H9 (cell line): Measurements from ENCODE around the gene CHPF2. TPM values are rescaled to one million over a fixed set of nuclear protein-coding genes. Genes with fewer than 3 reads are reported as not detected.

Experiments
- DNase-seq: peaks from one replicate; pipeline ENCODE4 v3.0.0-alpha.2; 2017
- H2AFZ ChIP-seq: one replicate; pipeline ENCODE4 v1.6.1; 2013; ENCODE audit warnings: mild to moderate bottlenecking, low read length, control low read depth, moderate library complexity
- H2AK5ac ChIP-seq: 2 replicates; pipeline ENCODE4 v1.6.1; 2013; ENCODE audit warnings: low read length, control low read depth, mixed read lengths; ENCODE audit not compliant: insufficient read length
- H2BK120ac ChIP-seq: one replicate; pipeline ENCODE4 v1.6.1; 2013; ENCODE audit warnings: low read depth, mild to moderate bottlenecking, low read length, control low read depth, inconsistent platforms; ENCODE audit not compliant: poor library complexity, severe bottlenecking
- H2BK12ac ChIP-seq: 2 replicates; pipeline ENCODE4 v1.6.1; 2013; ENCODE audit warnings: low read length, control low read depth, mixed read lengths, low read depth; ENCODE audit not compliant: insufficient read length
- H2BK15ac ChIP-seq: 2 replicates; pipeline ENCODE4 v1.6.1; 2013; ENCODE audit warnings: low read depth, low read length, control low read depth
- H2BK20ac ChIP-seq: one replicate; pipeline ENCODE4 v1.6.1; 2013; ENCODE audit warnings: low read depth, mild to moderate bottlenecking, low read length, control low read depth, inconsistent platforms; ENCODE audit not compliant: poor library complexity, severe bottlenecking
- H2BK5ac ChIP-seq: 2 replicates; pipeline ENCODE4 v1.6.1; 2013; ENCODE audit warnings: low read length, control low read depth, mixed read lengths; ENCODE audit not compliant: insufficient read length
- H3K14ac ChIP-seq: 2 replicates; pipeline ENCODE4 v1.6.1; 2013; ENCODE audit warnings: low read length, control low read depth; ENCODE audit not compliant: insufficient read depth
- H3K18ac ChIP-seq: 2 replicates; pipeline ENCODE4 v1.6.1; 2013; ENCODE audit warnings: low read depth, mild to moderate bottlenecking, mixed read lengths, low read length, control low read depth; ENCODE audit not compliant: insufficient read length
- H3K23ac ChIP-seq: 2 replicates; pipeline ENCODE4 v1.6.1; 2013; ENCODE audit warnings: low read length, control low read depth, mixed read lengths, low read depth; ENCODE audit not compliant: insufficient read length
- H3K23me2 ChIP-seq: 2 replicates; pipeline ENCODE4 v1.6.1; 2013; ENCODE audit warnings: low read depth, mild to moderate bottlenecking, mixed read lengths, low read length, control low read depth; ENCODE audit not compliant: insufficient read length, poor library complexity, severe bottlenecking
- H3K27ac ChIP-seq: 2 replicates; pipeline ENCODE4 v1.5.1; 2013; ENCODE audit warnings: low read length, control low read depth, mixed read lengths, low read depth; ENCODE audit not compliant: insufficient read length
- H3K27me3 ChIP-seq: 2 replicates; pipeline ENCODE4 v1.6.1; 2013; ENCODE audit warnings: low read length, control low read depth, inconsistent platforms; ENCODE audit not compliant: insufficient read depth
- H3K4ac ChIP-seq: 2 replicates; pipeline ENCODE4 v1.6.1; 2013; ENCODE audit warnings: low read depth, mild to moderate bottlenecking, control low read depth, inconsistent platforms, low read length, moderate library complexity
- H3K4me1 ChIP-seq: 2 replicates; pipeline ENCODE4 v1.6.1; 2013; ENCODE audit warnings: low read length, control low read depth, inconsistent platforms; ENCODE audit not compliant: insufficient read depth
- H3K4me2 ChIP-seq: 2 replicates; pipeline ENCODE4 v1.6.1; 2013; ENCODE audit warnings: low read length, control low read depth, mixed read lengths; ENCODE audit not compliant: insufficient read length, insufficient read depth
- H3K56ac ChIP-seq: 2 replicates; pipeline ENCODE4 v1.6.1; 2013; ENCODE audit warnings: low read depth, mild to moderate bottlenecking, mixed read lengths, low read length, control low read depth; ENCODE audit not compliant: insufficient read length
- H3K79me1 ChIP-seq: 2 replicates; pipeline ENCODE4 v1.6.1; 2013; ENCODE audit warnings: low read depth, mild to moderate bottlenecking, moderate library complexity, low read length, control low read depth, inconsistent platforms; ENCODE audit not compliant: insufficient read depth, poor library complexity, severe bottlenecking
- H3K79me2 ChIP-seq: 2 replicates; pipeline ENCODE4 v1.6.1; 2013; ENCODE audit warnings: low read length, control low read depth, inconsistent platforms; ENCODE audit not compliant: insufficient read depth
- H3K9ac ChIP-seq: 2 replicates; pipeline ENCODE4 v1.6.1; 2013; ENCODE audit warnings: low read length, control low read depth, mixed read lengths; ENCODE audit not compliant: insufficient read length; ENCODE audit errors: extremely low read depth
- H3K9me3 ChIP-seq: one replicate; pipeline ENCODE4 v1.6.1; 2013; ENCODE audit warnings: low read depth, low read length, inconsistent platforms; ENCODE audit not compliant: control insufficient read depth
- H3T11ph ChIP-seq: one replicate; pipeline ENCODE4 v1.6.1; 2013; ENCODE audit warnings: mild to moderate bottlenecking, low read length, control low read depth, inconsistent platforms
- H4K20me1 ChIP-seq: one replicate; pipeline ENCODE4 v1.6.1; 2013; ENCODE audit not compliant: control insufficient read depth, insufficient read length, insufficient read depth
- H4K5ac ChIP-seq: 2 replicates; pipeline ENCODE4 v1.6.1; 2013; ENCODE audit warnings: low read depth, mild to moderate bottlenecking, mixed read lengths, low read length, control low read depth; ENCODE audit not compliant: insufficient read length
- H4K8ac ChIP-seq: replicated peaks from 2 replicates; pipeline ENCODE4 v1.6.1; 2013; ENCODE audit warnings: low read length, control low read depth, mixed read lengths, low read depth; ENCODE audit not compliant: insufficient read length
- H4K91ac ChIP-seq: 2 replicates; pipeline ENCODE4 v1.6.1; 2013; ENCODE audit warnings: low read depth, mild to moderate bottlenecking, moderate library complexity, mixed read lengths, low read length, control low read depth; ENCODE audit not compliant: insufficient read length
- H3K27ac Mint-ChIP-seq, 3 experiments: 2 replicates in 2 of 3; 3 replicates in 1 of 3; pipeline ENCODE4 v1.8.0; 2020 to 2021; ENCODE audit warnings: mixed read lengths in 3 of 3, mild to moderate bottlenecking in 1 of 3, moderate library complexity in 1 of 3
- H3K27me3 Mint-ChIP-seq: 2 replicates; pipeline ENCODE4 v1.8.0; 2021; ENCODE audit warnings: low read depth, mild to moderate bottlenecking, moderate library complexity, mixed read lengths
- H3K36me3 Mint-ChIP-seq, 3 experiments: 2 replicates in 2 of 3; 3 replicates in 1 of 3; pipeline ENCODE4 v1.8.0; 2020 to 2021; ENCODE audit warnings: low read depth in 3 of 3, mixed read lengths in 3 of 3; ENCODE audit not compliant: insufficient read depth in 1 of 3
- H3K4me1 Mint-ChIP-seq, 2 experiments: 2 replicates each; pipeline ENCODE4 v1.8.0; 2020; ENCODE audit warnings: mixed read lengths in 2 of 2
- H3K4me3 Mint-ChIP-seq, 2 experiments: 2 replicates in 1 of 2; 3 replicates in 1 of 2; pipeline ENCODE4 v1.8.0; 2020 to 2021; ENCODE audit warnings: mild to moderate bottlenecking in 2 of 2, mixed read lengths in 2 of 2, moderate library complexity in 1 of 2
- H3K9me3 Mint-ChIP-seq, 2 experiments: 2 replicates in 1 of 2; 3 replicates in 1 of 2; pipeline ENCODE4 v1.8.0; 2020; ENCODE audit warnings: mild to moderate bottlenecking in 2 of 2, mixed read lengths in 2 of 2, moderate library complexity in 1 of 2
- WGBS: extraction: QIAGEN DNeasy Blood & Tissue Kit; methylation state at CpG from one replicate; pipeline ENCODE4 v1.1.7; 2013; ENCODE audit warnings: missing lambda C conversion rate, low lambda C conversion rate, mixed read lengths; ENCODE audit not compliant: insufficient read length; ENCODE audit errors: extremely low coverage; 5-methylcytosine and 5-hydroxymethylcytosine counted together
- total RNA-seq: library from RNA; stranded (reverse); gene quantifications from 2 replicates; pipeline ENCODE4 v1.2.1, GENCODE V29; 2021
- TF ChIP-seq, protein P1 (sequence below): fragments of 200-600 bp; sonication (generic); conservative IDR thresholded peaks from 3 replicates; pipeline ENCODE4 v1.8.0; 2021; ENCODE audit warnings: antibody characterized with exemption, mild to moderate bottlenecking

The CHPF2 gene
- total RNA-seq, 1 experiment from 2014 or later = 25.7 TPM

DNA sequence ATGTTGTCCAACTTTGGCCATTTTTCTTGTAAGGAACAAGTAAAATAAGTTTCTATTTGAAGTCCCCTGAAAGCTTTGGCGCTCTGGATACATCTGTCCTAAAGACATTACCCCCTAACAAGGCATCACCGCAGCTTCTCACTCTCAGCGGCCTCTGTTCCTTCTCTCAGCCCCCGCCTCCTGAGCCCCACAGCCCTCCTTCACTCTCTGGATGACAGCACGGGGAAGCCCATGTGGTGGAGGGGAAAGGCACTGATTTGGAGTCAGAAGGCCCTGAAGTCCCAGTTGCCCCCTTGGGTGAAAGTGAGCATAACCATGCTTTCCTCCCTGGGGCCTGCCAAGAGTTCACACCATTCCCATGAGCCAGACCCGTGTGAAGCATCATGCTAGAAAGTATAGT is 26.6 kb upstream of the CHPF2 start:
- no peak overlapping the region for H3K27ac ChIP-seq
- no peak overlapping the region for H2AK5ac ChIP-seq
- Mint-ChIP-seq H3K4me3 (no peak overlapping the region), H3K9me3 (no peaks in the 10 kb centered on the region), H3K27ac (no peak overlapping the region; a peak in 1 of 7 replicates), H3K36me3 (no peaks in the 10 kb centered on the region; a peak in 1 of 7 replicates), H3K4me1 (peaks cover 9 to 11% of the 10 kb centered on the region in 2 experiments), H3K27me3 (peaks cover 49% of the 10 kb centered on the region)
- TF ChIP-seq, protein P1, sequence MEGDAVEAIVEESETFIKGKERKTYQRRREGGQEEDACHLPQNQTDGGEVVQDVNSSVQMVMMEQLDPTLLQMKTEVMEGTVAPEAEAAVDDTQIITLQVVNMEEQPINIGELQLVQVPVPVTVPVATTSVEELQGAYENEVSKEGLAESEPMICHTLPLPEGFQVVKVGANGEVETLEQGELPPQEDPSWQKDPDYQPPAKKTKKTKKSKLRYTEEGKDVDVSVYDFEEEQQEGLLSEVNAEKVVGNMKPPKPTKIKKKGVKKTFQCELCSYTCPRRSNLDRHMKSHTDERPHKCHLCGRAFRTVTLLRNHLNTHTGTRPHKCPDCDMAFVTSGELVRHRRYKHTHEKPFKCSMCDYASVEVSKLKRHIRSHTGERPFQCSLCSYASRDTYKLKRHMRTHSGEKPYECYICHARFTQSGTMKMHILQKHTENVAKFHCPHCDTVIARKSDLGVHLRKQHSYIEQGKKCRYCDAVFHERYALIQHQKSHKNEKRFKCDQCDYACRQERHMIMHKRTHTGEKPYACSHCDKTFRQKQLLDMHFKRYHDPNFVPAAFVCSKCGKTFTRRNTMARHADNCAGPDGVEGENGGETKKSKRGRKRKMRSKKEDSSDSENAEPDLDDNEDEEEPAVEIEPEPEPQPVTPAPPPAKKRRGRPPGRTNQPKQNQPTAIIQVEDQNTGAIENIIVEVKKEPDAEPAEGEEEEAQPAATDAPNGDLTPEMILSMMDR = no peak
- no peak overlapping the region for H3K4me2 ChIP-seq
- H2BK20ac ChIP-seq = no peak overlapping the region
- no peak for DNase-seq
- H4K91ac ChIP-seq = no peak overlapping the region
- no CpG with 5 or more reads among the region's 6 CpGs for WGBS
- no peak overlapping the region for H3K14ac ChIP-seq
- H3K79me1 ChIP-seq = no peaks in the 10 kb centered on the region
- no peak overlapping the region for H3K4ac ChIP-seq
- H3T11ph ChIP-seq = no peak overlapping the region
- H3K18ac ChIP-seq = no peak overlapping the region
- H2BK120ac ChIP-seq = no peak overlapping the region
- no peak overlapping the region for H3K56ac ChIP-seq
- no peak overlapping the region for H2BK12ac ChIP-seq
- no peak overlapping the region for H4K8ac ChIP-seq
- H2AFZ ChIP-seq = no peak overlapping the region
- H3K27me3 ChIP-seq = no peaks in the 10 kb centered on the region
- H2BK5ac ChIP-seq = no peak overlapping the region
- peaks cover 3% of the 10 kb centered on the region for H4K20me1 ChIP-seq
- no peaks in the 10 kb centered on the region for H3K9me3 ChIP-seq
- no peaks in the 10 kb centered on the region for H3K79me2 ChIP-seq
- H4K5ac ChIP-seq = no peak overlapping the region
- H3K23ac ChIP-seq = no peak overlapping the region
- H3K23me2 ChIP-seq = no peaks in the 10 kb centered on the region
- H2BK15ac ChIP-seq = no peak overlapping the region
- peaks cover 4% of the 10 kb centered on the region; the same call in 1 of the 2 replicates for H3K4me1 ChIP-seq
- H3K9ac ChIP-seq = no peak overlapping the region
